ENCODE measurements around the gene RAB3GAP2.

GRCh38 chr1:220250681-220251080, 21.6 kb downstream of the RAB3GAP2 start:
- TF ChIP-seq EZH2 (IDR thresholded peaks at IDR 0.05; ENCODE audit: borderline replicate concordance, low read length) (no peak), CTCF (conservative IDR thresholded peaks at IDR 0.05 in 1 of 2, IDR thresholded peaks at IDR 0.05 in 1 of 2; ENCODE audit: extremely low read depth in 1 of 2, insufficient read depth in 1 of 2, low read depth in 1 of 2, low read length in 2 of 2) (no peak)
